Stimulated activated CD8-positive, alpha-beta memory T cell treated with anti-CD3 and anti-CD28 coated beads, Interleukin-12 subunit alpha, Interleukin-12 subunit beta, amount 100 ng/mL, for 24 hours (primary cell): ENCODE results near the gene TBC1D8.
"Not testable (repeated sequence)": the region's sequence is repeated elsewhere in the genome, so short reads cannot be mapped to it uniquely, and the experiment has no call there.

Experiments
- DNase-seq: peaks from one replicate; pipeline ENCODE4 v3.0.0-alpha.2; 2020; ENCODE audit errors: extremely low read depth

The TBC1D8 gene

DNA sequence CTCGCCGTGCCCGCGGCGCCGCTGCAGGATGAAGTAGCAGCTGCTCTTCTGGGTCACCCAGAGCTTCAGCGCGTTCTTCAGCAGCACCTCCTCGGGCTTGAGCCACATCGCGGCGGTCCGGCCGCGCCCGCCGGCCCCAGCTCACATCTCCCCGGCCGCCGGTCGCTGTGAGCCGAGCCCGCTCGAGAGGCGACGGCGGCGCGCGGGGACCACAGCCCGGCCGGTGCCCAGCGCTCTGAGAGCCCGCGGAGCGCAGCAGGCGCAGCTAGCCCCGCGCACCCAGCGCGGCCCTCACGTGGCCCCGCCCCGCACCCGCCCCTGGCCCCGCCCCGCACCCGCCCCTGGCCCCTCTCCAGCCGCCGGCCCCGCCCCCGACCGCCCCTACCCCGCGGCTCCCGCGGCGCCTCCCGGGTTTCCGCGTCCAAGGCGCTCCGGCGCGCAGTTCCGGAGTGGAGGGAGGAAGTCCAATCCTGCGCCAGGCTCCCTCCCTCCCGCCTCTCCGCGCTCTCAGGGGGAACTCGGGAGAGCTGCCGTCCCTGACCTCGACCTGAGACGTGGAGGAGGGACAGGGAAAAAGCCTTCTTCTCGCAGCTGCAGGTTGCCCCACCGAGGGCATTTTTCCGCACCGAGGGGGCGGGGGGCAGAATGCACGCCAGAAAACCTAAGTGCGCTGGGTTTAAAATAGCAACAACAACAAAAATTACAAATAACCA lies at the start of gene TBC1D8:
TBC1D8 (minus strand) TSS at position 237 of the 713 bp plus-strand sequence; CDS start at position 108, 129 bp downstream.
- peak; percentile 21 for DNase-seq

DNA sequence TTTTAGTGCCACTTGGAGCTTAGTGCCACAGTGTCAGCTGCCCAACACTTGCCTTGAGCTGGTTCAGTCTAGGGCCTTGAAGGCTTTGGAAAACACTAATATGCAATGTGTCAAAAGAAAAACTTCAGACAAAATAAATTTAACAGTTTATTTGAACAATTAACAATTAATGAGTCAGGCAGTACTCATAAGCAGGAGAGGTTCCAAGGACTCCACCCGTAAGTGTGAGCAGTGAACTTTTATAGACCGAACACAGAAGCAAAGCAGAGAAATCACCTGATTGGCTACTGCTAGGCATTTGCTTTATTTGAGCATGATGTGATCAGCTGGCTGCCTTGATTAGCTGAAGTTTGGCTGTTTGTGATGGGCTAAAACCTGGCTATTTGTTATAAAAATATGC lies 49.5 kb upstream of the TBC1D8 start:
- DNase-seq, result no peak

DNA sequence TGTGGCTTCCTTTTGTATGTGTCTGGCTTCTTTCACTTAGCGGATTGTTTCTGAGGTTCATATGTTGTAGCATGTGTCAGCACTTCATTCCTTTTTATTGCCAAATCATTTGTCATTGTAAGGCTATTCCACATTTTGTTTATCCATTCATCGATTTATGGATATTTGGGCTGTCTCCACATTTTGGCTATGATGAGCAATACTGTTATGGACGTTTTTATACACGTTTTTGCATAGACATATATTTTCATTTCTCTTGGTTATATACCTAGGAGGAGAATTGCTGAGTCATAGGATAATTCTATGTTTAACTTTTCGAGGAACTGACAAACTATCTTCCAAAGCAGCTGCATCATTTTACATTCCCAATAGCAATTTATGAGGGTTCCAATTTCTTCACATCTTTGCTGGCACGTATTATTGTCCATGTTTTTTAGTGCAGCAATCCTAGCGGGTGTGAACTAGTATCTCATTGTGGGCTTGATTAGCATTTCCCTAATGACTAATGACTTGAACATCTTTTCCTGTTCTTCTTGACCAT lies 48.1 kb upstream of the TBC1D8 start:
- no peak for DNase-seq

DNA sequence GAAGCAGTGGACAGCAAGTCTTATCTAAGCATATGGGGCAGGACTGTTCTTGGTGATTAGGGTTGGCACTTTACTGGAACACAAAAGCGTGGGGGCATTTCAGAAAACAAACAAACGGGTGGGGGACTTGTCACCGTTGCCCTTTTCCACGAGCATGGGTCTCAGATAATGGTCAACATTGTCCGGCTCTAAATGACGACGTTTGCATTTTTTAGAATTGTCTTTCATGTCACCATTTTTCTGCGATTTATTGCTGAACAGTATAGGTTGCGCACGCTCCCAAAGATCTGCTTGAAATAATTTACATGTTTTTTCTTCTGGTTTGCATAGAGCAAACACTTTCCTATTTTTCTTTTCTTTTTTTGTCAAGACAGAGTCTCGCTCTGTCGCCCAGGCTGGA lies 46.6 kb upstream of the TBC1D8 start:
- DNase-seq, result no peak

DNA sequence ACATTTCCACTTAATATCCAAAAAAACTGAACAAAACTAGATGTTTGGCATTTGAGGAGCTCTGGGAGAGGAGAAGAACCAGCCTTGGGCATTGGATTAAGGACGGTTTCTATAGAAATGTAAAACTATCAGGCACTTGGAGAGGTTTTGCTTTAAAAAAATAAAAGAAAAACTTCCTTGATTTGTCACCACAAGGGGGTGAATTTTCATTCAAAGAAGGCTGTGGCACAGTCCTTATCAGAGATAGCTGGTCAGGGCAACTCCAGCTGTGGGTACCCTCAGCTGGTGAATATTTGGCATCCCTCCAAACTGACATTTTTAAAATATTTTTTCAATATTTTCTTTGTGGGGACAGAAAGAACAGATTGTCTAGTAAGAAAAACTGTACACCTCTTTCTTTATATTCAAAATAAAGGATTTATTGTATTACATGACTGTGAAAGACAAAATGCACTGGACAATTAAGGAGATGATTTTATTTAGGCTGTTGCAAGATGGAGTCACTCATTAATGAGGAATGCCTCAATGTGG lies 46.1 kb upstream of the TBC1D8 start:
- DNase-seq, result no peak

DNA sequence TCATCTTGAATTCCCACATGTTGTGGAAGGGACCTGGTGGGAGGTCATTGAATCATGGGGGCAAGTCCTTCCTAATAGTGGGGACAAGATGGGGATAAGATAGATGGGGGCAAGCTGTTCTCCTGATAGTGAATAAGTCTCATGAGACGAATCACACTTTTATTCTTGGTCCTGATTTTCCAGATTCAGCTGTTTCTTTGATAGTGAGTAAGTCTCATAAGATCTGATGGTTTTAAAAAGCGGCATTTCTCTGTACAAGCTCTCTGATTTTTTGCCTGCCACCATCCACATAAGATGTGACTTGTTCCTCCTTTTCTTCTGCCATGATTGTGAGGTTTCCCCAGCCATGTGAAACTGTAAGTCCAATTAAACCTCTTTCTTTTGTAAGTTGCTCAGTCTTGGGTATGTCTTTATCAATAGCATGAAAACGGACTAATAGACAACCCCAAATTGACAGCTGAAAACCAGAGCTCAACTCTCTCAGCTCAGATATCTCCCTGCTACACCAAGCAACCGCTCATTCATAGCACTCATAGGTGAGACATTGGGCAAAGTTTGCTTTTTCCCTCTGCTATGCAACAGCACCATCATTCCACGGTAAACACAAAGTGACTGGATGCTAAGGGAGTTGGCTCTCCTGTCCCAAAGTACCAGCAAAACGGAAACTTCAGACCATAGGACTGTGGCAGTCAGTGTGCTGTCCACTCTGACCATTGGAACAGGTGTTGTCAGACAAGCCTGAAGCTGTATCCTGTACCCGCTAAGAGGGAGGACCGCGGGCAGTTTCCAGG lies 44.9 kb upstream of the TBC1D8 start:
- DNase-seq, result no peak

DNA sequence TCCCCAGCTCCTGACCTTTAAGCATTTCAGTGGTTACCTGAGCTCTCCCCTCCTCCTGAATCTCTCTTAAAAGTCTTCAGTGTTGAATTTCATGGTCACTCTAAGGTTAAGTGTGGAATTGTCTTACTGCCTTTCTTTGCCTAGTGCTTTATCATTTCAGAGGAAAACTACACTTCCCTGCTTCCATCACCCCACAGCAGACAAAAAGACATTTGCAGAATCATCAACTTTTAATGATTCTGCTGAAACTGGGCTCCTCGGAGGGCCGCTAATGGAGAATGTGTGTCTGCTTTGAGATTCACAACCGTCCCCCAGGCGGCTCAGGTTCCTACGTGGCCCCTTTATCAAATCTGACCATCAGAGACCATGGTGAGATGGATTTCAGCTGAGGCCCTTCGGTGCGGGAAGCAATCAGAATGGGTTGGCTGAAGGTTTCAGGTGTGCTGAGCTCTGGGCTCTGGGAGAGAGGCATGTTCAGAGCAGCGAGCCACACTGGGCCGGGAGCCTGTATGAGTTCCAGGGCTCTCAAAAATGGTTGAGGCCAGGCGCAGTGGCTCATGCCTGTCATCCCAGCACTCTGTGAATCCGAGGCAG lies 41.9 kb upstream of the TBC1D8 start:
- no peak for DNase-seq

DNA sequence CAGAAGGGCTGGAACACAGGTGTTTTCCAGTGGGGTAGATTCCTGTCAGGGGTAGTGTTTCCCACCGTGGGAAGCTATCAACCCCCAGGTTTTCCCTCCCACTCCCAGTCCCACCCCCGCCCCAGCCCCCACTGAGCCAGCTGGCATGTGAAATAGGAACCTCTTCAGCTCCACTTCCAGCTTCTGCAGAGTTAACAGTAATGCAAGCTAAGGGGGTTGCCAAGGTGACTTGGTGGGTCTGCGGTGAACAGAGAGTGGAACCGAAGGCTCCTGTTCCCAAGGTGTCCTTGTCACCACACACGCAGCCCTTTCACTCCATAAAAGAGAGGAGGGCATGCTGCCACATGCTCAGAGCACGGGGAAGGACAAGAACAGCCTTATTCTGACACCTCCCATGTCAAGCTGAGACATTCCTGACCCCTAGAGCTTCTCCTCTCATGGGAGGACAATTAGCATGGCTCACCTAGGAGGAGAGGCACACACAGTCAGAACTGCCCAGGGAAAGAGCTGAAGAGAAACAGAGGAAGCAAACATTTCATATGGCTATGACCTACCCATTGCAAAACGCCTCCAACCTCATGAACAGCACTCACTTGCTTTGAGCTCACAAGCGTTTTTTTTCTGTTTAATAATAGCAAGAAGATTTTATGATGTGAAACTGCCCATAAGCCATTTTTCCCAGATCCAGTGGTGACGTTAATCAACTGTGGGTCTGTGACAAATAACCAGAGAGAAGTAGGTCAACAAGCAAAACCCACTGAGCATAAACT lies 39.8 kb upstream of the TBC1D8 start:
- DNase-seq, result no peak

DNA sequence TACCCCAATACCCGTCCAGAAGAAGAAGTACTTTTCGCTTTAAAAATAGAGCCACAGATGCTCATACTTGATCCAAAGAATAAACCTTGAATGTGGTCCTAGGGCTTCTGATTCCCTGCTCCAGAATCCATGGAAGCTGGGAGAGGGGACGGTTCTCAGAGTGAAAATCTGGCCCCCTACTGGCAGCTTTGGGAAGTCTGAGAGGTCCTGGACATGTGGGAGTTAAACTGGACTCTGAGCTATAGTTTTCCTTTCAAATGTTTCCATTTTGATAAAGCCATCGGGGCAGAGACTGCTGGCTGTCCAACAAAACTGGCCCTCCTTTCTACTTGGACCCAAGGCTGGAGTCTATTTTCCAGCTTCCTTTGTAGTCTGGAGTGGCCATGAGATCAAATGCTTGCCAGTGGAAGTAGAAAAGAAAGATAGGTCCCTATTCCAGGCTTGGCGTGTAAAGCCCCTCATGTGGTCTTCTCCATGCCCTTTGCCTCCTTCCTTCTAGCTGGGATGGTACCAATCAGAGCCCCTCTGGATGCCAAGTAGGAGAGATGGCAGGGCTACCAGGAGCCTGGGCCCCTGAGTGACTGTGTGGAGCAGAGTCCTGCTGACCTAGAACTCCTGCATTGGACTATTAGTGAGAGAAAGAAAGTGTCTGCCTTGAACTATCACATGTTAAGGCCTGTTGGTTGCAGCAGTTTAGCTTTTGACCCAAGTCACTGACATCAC lies 37.7 kb upstream of the TBC1D8 start:
- no peak for DNase-seq

DNA sequence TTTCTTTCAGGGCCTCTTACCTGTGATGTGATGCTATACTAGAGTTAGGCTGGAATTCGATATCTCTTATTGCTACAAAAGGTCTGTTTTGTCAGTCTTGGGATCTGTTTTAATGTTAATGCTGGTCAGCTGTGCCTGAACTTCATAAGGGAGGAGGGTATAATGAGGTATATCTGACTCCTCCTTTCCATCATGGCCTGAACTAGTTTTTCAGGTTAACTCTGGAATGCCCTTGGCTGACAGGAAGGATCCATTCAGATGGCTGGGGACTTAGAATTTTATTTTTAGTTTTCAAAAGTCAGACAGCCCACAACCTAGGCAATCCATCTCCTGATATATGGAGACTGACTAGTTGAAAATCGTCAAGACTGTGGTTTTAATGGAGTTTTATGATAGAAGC lies 35.9 kb upstream of the TBC1D8 start:
- no peak for DNase-seq

DNA sequence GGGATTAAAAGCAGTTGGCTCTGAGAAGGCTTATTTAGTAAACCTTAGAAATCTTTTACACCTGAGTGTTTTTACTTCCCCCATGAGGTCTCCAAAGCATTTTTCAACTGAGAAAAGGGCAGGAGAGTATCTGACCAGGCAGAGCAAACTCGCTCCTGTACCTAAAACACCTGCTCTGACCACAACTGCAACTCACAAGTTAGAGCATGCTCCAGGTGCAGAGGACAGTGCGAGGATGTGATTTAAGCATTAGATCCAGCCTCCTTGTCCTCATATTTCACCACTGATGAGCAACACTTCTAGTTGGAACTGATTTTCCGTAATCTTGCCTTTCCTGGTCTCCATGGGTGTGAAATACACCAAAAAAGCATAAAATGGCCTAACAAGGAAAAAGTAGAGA lies 34.5 kb upstream of the TBC1D8 start:
- DNase-seq, result no peak

DNA sequence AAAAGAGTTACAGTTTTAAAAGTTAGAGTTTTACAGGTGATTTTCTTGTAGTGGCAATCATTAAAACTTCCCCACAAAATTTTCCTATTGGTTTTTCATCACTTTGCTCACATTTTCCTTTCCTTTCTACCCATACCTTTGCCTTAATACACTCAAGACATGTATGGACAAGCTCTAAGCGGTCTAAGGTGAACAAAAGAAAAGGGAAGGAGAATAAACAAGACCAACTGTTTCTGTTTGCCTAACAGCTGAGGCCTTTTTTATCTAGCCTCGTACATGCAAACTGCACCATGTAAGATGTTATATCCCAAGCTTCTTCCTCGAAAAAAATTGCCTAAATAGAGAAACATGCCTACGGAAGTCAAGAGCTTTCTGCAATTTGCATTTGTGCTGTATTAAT lies 33.9 kb upstream of the TBC1D8 start:
- no peak for DNase-seq

DNA sequence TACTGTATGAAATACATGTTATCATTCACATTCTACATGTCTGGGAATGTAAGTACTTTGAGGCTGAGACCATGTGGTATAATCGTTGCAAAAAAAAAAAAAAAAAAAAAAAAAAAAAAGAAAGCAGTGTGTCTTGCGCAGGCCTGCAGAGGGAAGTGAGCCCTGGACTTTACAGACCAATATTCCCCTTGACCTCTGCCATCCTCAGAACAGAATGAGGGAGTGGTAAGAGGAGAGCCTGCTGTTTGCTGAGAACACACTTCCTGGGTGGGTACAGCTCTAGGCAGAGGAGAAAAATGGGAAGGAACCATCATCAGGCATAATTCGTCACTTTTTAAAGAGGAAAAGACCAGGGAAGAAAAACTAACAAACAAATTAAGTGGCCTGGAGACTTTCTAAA lies 28.8 kb upstream of the TBC1D8 start:
- DNase-seq, result no peak

DNA sequence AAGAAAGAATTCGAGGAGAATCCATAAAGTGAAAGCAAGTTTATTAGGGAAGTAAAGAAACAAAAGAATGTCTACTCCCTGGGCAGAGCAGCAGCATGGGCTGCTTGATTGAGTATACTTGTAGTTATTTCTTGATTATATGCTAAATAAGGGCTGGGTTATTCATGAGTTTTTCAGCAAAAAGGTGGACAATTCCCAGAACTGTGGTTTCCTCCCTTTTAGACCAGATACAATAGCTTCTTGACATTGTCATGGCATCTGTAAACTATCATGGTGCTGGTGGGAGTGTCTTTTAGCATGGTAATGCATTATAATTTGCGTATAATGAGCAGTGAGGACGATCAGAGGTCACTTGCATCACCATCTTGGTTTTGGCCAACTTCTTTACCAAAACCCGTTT lies 25.6 kb upstream of the TBC1D8 start:
- DNase-seq, result no peak

DNA sequence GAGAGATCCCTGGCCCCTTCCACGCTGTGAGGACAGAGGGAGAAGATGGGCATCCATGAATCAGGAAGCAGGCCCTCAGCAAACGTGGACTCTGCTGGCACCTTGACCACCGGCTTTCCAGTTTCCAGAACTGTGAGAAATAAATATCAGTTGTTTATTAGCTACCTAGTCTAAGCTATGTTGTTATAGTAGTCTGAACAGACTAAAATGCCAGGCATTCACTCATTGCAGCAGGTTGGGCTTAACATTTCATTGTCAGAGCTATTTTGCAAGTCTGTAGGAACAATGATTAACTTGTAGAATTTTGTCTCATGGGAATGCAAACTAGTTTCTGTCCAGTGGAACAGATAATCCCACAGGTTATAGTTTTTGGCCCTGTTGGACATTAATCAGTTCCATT lies 24.8 kb upstream of the TBC1D8 start:
- DNase-seq, result no peak

DNA sequence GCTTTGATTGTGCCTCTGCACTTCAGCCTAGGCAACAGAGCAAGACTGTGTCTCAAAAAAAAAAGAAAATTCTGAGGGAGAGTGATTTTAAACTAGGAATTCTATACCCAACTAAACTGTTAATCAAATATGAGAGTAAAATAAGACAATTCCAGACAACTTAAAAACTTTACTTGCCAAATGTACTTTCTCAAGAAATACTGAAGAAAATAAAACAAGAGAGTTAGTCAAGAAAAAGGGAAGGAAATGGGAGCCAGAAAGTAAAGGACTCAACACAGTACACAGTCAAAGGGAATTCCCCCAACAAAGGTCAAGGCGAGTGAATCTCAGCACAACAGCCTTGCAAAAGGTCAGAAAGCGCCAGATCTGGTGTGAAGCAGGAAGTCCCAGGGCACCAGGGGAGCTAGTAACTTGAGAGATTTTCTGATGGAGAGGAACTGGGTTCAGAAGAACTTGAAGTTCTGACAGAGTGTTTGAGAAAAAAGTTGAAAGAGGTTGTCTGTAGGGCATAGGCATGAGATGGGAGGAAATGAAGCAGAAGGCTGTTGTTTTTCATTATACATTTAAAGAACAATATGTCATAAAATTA lies 22.6 kb upstream of the TBC1D8 start:
- DNase-seq, result no peak

DNA sequence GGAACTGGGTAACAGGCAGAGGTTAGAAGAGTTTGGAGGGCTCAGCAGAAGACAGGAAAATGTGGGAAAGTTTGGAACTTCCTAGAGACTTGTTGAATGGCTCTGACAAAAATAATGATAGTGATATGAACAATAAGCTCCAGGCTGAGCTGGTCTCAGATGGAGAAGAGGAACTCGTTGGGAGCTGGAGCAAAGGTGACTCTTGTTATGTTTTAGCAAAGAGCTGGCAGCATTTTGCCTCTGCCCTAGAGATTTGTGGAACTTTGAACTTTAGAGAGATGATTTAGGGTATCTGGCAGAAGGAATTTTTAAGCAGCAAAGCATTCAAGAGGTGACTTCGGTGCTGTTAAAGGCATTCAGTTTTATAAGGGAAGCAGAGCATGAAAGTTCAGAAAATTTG lies 18.6 kb upstream of the TBC1D8 start:
- not testable (repeated sequence) for DNase-seq

DNA sequence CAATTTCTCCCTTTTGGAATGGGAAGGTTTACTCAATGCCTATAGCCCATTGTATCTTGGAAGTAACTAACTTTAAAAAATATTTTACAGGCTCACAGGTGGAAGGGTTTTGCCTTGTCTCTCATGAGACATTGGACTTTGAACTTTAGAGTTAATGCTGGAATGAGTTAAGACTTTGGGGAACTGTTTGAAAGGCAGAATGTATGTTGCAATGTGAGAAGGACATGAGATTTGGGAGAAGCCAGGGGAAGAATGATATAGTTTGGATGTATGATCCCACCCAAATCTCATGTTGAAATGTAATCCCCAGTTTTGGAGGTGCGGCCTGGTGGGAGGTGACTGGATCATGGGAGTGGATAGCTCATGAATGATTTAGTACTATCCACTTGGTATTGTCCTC lies 17.5 kb upstream of the TBC1D8 start:
- no peak for DNase-seq

DNA sequence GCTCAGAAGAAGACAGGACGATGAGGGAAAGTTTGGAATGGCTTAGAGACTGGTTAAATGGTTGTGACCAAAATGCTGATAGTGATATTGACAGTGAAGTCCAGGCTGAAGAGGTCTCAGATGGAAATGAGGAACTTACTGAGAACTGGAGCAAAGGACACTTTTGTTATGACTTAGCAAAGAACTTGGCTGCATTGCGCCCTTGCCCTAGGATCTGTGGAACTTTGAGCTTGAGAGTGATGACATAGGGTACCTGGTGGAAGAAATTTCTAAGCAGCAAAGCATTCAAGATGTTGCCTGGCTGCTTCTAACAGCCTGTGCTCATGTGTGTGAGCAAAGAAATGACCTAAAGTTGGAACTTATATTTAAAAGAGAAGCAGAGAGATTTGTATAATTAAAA lies 16.4 kb upstream of the TBC1D8 start:
- DNase-seq, result not testable (repeated sequence)

DNA sequence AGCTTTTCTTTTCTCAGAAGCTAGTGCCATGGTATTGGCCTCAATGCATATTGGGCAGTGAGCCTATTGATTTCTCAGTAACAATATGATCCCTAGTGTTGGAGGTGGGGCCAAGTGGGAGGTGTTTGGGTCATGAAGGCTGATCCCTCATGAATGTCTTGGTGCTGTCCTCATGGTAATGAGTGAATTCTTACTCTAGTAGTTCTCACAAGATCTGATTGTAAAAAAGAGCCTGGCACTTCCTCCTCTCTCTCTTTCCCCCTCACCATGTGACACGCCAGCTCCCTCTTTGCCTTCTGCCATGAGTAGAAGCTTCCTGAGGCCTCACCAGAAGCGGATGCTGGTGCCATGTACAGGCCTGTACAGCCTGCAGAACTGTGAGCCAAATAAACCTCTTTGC lies 12.8 kb upstream of the TBC1D8 start:
- DNase-seq, result no peak
